K562 (cell line): ENCODE measurements around the gene LYPD5. TPM values are rescaled to one million over a fixed set of nuclear protein-coding genes. Genes with fewer than 3 reads are reported as not detected.
A peak's percentile ranks its signal among the peaks of the same experiment; 100 is the strongest.

Experiments
- CBX1 ChIP-seq: sonication (generic); IDR thresholded peaks from 2 replicates; pipeline ENCODE4 v1.6.1; 2016; ENCODE audit warnings: antibody characterized with exemption, low read depth, mild to moderate bottlenecking
- CCNT2 ChIP-seq: IDR thresholded peaks from 2 replicates; pipeline ENCODE4 v1.6.1; 2011; ENCODE audit warnings: borderline replicate concordance, low read depth, mild to moderate bottlenecking, moderate library complexity, mixed read lengths, low read length; ENCODE audit not compliant: insufficient read length; ENCODE audit errors: extremely low read depth
- DEAF1 ChIP-seq: fragments of 450-650 bp; formaldehyde crosslinking; IDR thresholded peaks from 2 replicates; pipeline ENCODE4 v1.4.0; 2020; ENCODE audit warnings: mild to moderate bottlenecking, moderate library complexity
- EGR1 ChIP-seq: fragments of 450-650 bp; conservative IDR thresholded peaks from 2 replicates; pipeline ENCODE4 v1.6.1; 2017; ENCODE audit warnings: mild to moderate bottlenecking
- FOSL1 ChIP-seq: fragments of 200-800 bp; sonication (Bioruptor generic); conservative IDR thresholded peaks from 2 replicates; pipeline ENCODE4 v1.6.1; 2016; ENCODE audit warnings: missing genetic modification characterization, missing compliant biosample characterization
- FOXK2 ChIP-seq, 2 experiments: fragments of 450-650 bp; IDR thresholded peaks in 1 of 2; conservative IDR thresholded peaks in 1 of 2; 2 replicates each; pipeline ENCODE4 v1.6.1; 2016; ENCODE audit warnings: low read depth in 2 of 2, mild to moderate bottlenecking in 1 of 2
- HMG20B ChIP-seq: fragments of 250-450 bp; sonication (Bioruptor Pico); IDR thresholded peaks from 2 replicates; pipeline ENCODE4 v1.5.0; 2021; ENCODE audit warnings: mild to moderate bottlenecking
- L3MBTL2 ChIP-seq: fragments of 450-650 bp; IDR thresholded peaks from 2 replicates; pipeline ENCODE4 v1.6.1; 2016; ENCODE audit warnings: mild to moderate bottlenecking, moderate library complexity
- MEF2D ChIP-seq: conservative IDR thresholded peaks from 2 replicates; pipeline ENCODE4 v1.6.1; 2016; ENCODE audit warnings: low read depth, missing genetic modification characterization, missing compliant biosample characterization
- NFE2 ChIP-seq: IDR thresholded peaks from 2 replicates; pipeline ENCODE4 v1.6.1; 2014; ENCODE audit warnings: antibody characterized with exemption, low read depth
- NR1H2 ChIP-seq: sonication (generic); formaldehyde crosslinking; IDR thresholded peaks from 2 replicates; pipeline ENCODE4 v1.4.0; 2020; ENCODE audit warnings: mild to moderate bottlenecking, missing genetic modification reagents
- TSHZ1 ChIP-seq: fragments of 250-450 bp; sonication (Bioruptor Pico); IDR thresholded peaks from 2 replicates; pipeline ENCODE4 v1.4.0; 2020; ENCODE audit warnings: mild to moderate bottlenecking, moderate library complexity
- XRCC5 ChIP-seq: fragments of 200-400 bp; formaldehyde crosslinking; IDR thresholded peaks from 2 replicates; pipeline ENCODE4 v1.6.1; 2017; ENCODE audit warnings: low read depth, mild to moderate bottlenecking, low read length
- ZNF395 ChIP-seq: fragments of 200-800 bp; sonication (Bioruptor generic); IDR thresholded peaks from 2 replicates; pipeline ENCODE4 v1.6.1; 2017; ENCODE audit warnings: missing genetic modification characterization, missing compliant biosample characterization
- ZNF518B ChIP-seq: fragments of 250-450 bp; sonication (Bioruptor Pico); IDR thresholded peaks from 2 replicates; pipeline ENCODE4 v1.5.0; 2021; ENCODE audit warnings: mild to moderate bottlenecking, moderate library complexity
- polyA plus RNA-seq, 8 experiments: library from polyadenylated mRNA; depleted of rRNA in 4 of 8; stranded (reverse) in 5 of 8; unstranded in 3 of 8; fragments of >200 nt; fragmentation: Nextera tagmentation in 2 of 8; fragmentation: Illumina TruSeq in 1 of 8; extraction: Ambion mirVana in 2 of 8; extraction: Trizol in 1 of 8; gene quantifications; 2 replicates each; pipeline versions ENCODE4 v1.2.1 to v1.2.3, GENCODE V29; 2011 to 2014; ENCODE audit warnings: inconsistent platforms in 1 of 8, missing spikeins in 1 of 8
- total RNA-seq, 7 experiments: library from RNA; depleted of rRNA in 6 of 7; stranded (reverse); fragments of >200 nt in 6 of 7; fragmentation: Illumina TruSeq in 2 of 7; extraction: Trizol in 2 of 7; gene quantifications; 2 replicates each; pipeline versions ENCODE4 v1.2.1 to v1.2.3, GENCODE V29; 2011 to 2021; ENCODE audit warnings: low replicate concordance in 1 of 7

Gene LYPD5
- total and polyA plus RNA-seq, 9 of the 15 experiments (the other 6 are each of a cell fraction or from before 2014, with no cell fraction given): 0.03 to 0.22 (median 0.10) TPM; not detected in 3

GRCh38 chr19:43774103-43774939, 27.9 kb downstream of the LYPD5 start (continued):
- no peak for TF ChIP-seq TSHZ1 (CRISPR knock-in tag)
- TF ChIP-seq FOSL1 (tag): peak; percentile 85
- TF ChIP-seq CCNT2: peak; percentile 100
- peak; percentile 80 for TF ChIP-seq EGR1
- peak; percentile 29; the same call in 1 of the 2 replicates for TF ChIP-seq NR1H2 (CRISPR knock-in tag)
- TF ChIP-seq ZNF395: peak; percentile 91
- TF ChIP-seq NFE2: peak; percentile 39; the same call in 1 of the 2 replicates
- no peak for TF ChIP-seq HMG20B (CRISPR knock-in tag)
- TF ChIP-seq DEAF1 (CRISPR knock-in tag): peak; percentile 50; the same call in 1 of the 2 replicates
- TF ChIP-seq XRCC5: peak; percentile 99
- TF ChIP-seq FOXK2 (conservative IDR thresholded peaks at IDR 0.05 in 1 of 2, IDR thresholded peaks at IDR 0.05 in 1 of 2; ENCODE audit: low read depth in 2 of 2): peak in 1 of 2 experiments; percentile 76; a peak in 1 of 4 replicates
- 0 out of 2 replicates have a peak, but pooled peaks have one; percentile 19 for TF ChIP-seq MEF2D
- peak; percentile 72; the same call in 1 of the 2 replicates for TF ChIP-seq CBX1
- peak; percentile 90 for TF ChIP-seq L3MBTL2
- TF ChIP-seq ZNF518B (CRISPR knock-in tag): no peak
